B cell (primary cell): ENCODE results near the gene ATP9B. TPM values are rescaled to one million over a fixed set of nuclear protein-coding genes. Genes with fewer than 3 reads are reported as not detected.

Experiments
- ATAC-seq: fragments of 200-7000 bp; cut with Tn5 transposase; one replicate; pipeline ENCODE4 v1.10.0; 2021; ENCODE audit warnings: low read depth, mild to moderate bottlenecking, moderate number of reproducible peaks, moderate library complexity
- CTCF ChIA-PET: fragments of 350-600 bp; sonication (Branson Sonifier 250); formaldehyde crosslinking; loops from one replicate; lab custom pipeline; 2021; ENCODE audit warnings: antibody characterized with exemption, inconsistent platforms; lab: Charles Lee
- POLR2A ChIA-PET: fragments of 350-600 bp; sonication (Branson Sonifier 250); formaldehyde crosslinking; loops from one replicate; lab custom pipeline; 2021; ENCODE audit warnings: antibody characterized with exemption; lab: Charles Lee
- DNase-seq: peaks from one replicate; pipeline ENCODE4 v3.0.0; 2013
- H2AFZ ChIP-seq: 2 replicates; pipeline ENCODE4 v1.6.1; 2012; ENCODE audit warnings: mild to moderate bottlenecking, low read depth, low read length; ENCODE audit not compliant: insufficient read depth, poor library complexity, severe bottlenecking
- H3K27ac ChIP-seq, 2 donors: 1 replicate in 1 of 2; 2 replicates in 1 of 2; pipeline ENCODE4 v1.5.1; 2012 to 2013; ENCODE audit warnings: low read length in 2 of 2, mild to moderate bottlenecking in 2 of 2, moderate library complexity in 1 of 2
- H3K27me3 ChIP-seq, 4 experiments: fragments of 200-600 bp in 1 of 4; sonication (generic) in 1 of 4; replicated peaks in 1 of 4; 1 replicate in 2 of 4; 2 replicates in 2 of 4; pipeline versions ENCODE4 v1.6.1 to v1.7.0; 2013 to 2016; ENCODE audit warnings: low read length in 3 of 4, mild to moderate bottlenecking in 2 of 4, mixed read lengths in 1 of 4, moderate library complexity in 1 of 4; ENCODE audit not compliant: insufficient read depth in 4 of 4, control insufficient read depth in 3 of 4; ENCODE audit errors: control extremely low read depth in 1 of 4
- H3K36me3 ChIP-seq, 2 experiments: replicated peaks in 1 of 2; 1 replicate in 1 of 2; 2 replicates in 1 of 2; pipeline versions ENCODE4 v1.6.1 to v1.7.1; 2013; ENCODE audit warnings: low read length in 1 of 2; ENCODE audit not compliant: insufficient read depth in 2 of 2, control insufficient read depth in 1 of 2; ENCODE audit errors: control extremely low read depth in 1 of 2, extremely low read depth in 1 of 2
- H3K4me1 ChIP-seq, 2 donors: fragments of 200-600 bp in 1 of 2; sonication (generic) in 1 of 2; 1 replicate in 1 of 2; 2 replicates in 1 of 2; pipeline versions ENCODE4 v1.5.1 to v1.6.1; 2013 to 2017; ENCODE audit warnings: low read length in 2 of 2; ENCODE audit not compliant: control insufficient read depth in 2 of 2, insufficient read depth in 2 of 2
- H3K4me2 ChIP-seq: replicated peaks from 2 replicates; pipeline ENCODE3; 2012; ENCODE audit warnings: mild to moderate bottlenecking, low read depth, low read length; ENCODE audit not compliant: poor library complexity, severe bottlenecking
- H3K4me3 ChIP-seq, 5 experiments: fragments of 200-600 bp in 1 of 5; sonication (generic) in 1 of 5; 1 replicate in 3 of 5; 2 replicates in 2 of 5; pipeline versions ENCODE4 v1.5.1 to v1.7.0; 2011 to 2016; ENCODE audit warnings: low read length in 4 of 5, mild to moderate bottlenecking in 4 of 5, low read depth in 2 of 5, control low read depth in 1 of 5, moderate library complexity in 1 of 5; ENCODE audit not compliant: insufficient read depth in 1 of 5; ENCODE audit errors: control extremely low read depth in 1 of 5, extremely low read depth in 1 of 5
- H3K79me2 ChIP-seq: fragments of 200-600 bp; sonication (generic); one replicate; pipeline ENCODE4 v1.6.0; 2016; ENCODE audit warnings: low read length; ENCODE audit not compliant: control insufficient read depth, insufficient read depth
- H3K9ac ChIP-seq: fragments of 200-600 bp; sonication (generic); 2 replicates; pipeline ENCODE4 v1.6.1; 2017; ENCODE audit warnings: mild to moderate bottlenecking, low read length, moderate library complexity
- H3K9me3 ChIP-seq, 3 donors: one replicate each; pipeline versions ENCODE4 v1.6.1 to v1.7.1; 2013; ENCODE audit warnings: low read length in 2 of 3; ENCODE audit not compliant: control insufficient read depth in 2 of 3, insufficient read depth in 1 of 3; ENCODE audit errors: control extremely low read depth in 1 of 3
- H4K20me1 ChIP-seq: 2 replicates; pipeline ENCODE4 v1.6.0; 2012; ENCODE audit warnings: mild to moderate bottlenecking, low read length; ENCODE audit not compliant: insufficient read depth, control insufficient read depth, poor library complexity, severe bottlenecking
- H3K27ac Mint-ChIP-seq: one replicate; pipeline ENCODE4 v1.8.0; 2021; ENCODE audit warnings: mixed read lengths
- H3K27me3 Mint-ChIP-seq: one replicate; pipeline ENCODE4 v1.8.0; 2021; ENCODE audit warnings: mixed read lengths
- H3K4me1 Mint-ChIP-seq: one replicate; pipeline ENCODE4 v1.8.0; 2021; ENCODE audit warnings: mixed read lengths
- H3K4me3 Mint-ChIP-seq: one replicate; pipeline ENCODE4 v1.8.0; 2021; ENCODE audit warnings: mixed read lengths
- H3K9me3 Mint-ChIP-seq: one replicate; pipeline ENCODE4 v1.8.0; 2022; ENCODE audit warnings: mixed read lengths; ENCODE audit not compliant: insufficient read depth
- CTCF ChIP-seq: fragments of 200-600 bp; IDR thresholded peaks from one replicate; pipeline ENCODE4 v1.8.0; 2022; ENCODE audit warnings: antibody characterized with exemption, mild to moderate bottlenecking
- EZH2 ChIP-seq: IDR thresholded peaks from 2 replicates; pipeline ENCODE4 v1.6.1; 2012; ENCODE audit warnings: borderline replicate concordance, low read depth, mild to moderate bottlenecking, moderate library complexity, low read length; ENCODE audit not compliant: insufficient read depth, poor library complexity, severe bottlenecking
- WGBS: methylation state at CpG from one replicate; pipeline ENCODE4 v1.1.5; 2013; ENCODE audit warnings: missing lambda C conversion rate; ENCODE audit not compliant: insufficient coverage; 5-methylcytosine and 5-hydroxymethylcytosine counted together
- intact Hi-C: fragments of 100-400 bp; cut with micrococcal nuclease; formaldehyde crosslinking; loops from one replicate; pipeline ENCODE4 v1.10.0; 2022
- polyA plus RNA-seq: library from polyadenylated mRNA; depleted of rRNA; stranded (reverse); fragments of >200 nt; gene quantifications from 2 replicates; pipeline ENCODE4 v1.2.3, GENCODE V29; 2012
- total RNA-seq, 2 donors: library from RNA; stranded (reverse); fragments of 120-200 nt in 1 of 2; gene quantifications; 1 replicate in 1 of 2; 2 replicates in 1 of 2; pipeline versions ENCODE4 v1.2.3 to v1.2.4, GENCODE V29; 2013 to 2022

Gene ATP9B
- total and polyA plus RNA-seq, 2 donors (not counting 1 experiment from before 2014, with no cell fraction given): 34.3 to 71.7 TPM

GRCh38 chr18:79164706-79165105, 95.5 kb downstream of the ATP9B start:
- CTCF ChIA-PET: no interaction called here
- Histone ChIP-seq H3K36me3 (peaks cover 0 to 29% of the 10 kb centered on the region in 2 experiments), H3K9me3 (no peaks in the 10 kb centered on the region), H3K4me2 (no peak overlapping the region), H4K20me1 (no peaks in the 10 kb centered on the region), H3K27me3 (no peaks in the 10 kb centered on the region), H3K79me2 (no peaks in the 10 kb centered on the region), H3K4me3 (no peak overlapping the region), H3K9ac (no peak overlapping the region), H2AFZ (no peak overlapping the region), H3K27ac (no peak overlapping the region), H3K4me1 (no peaks in the 10 kb centered on the region)
- POLR2A ChIA-PET: no interaction called here
- Mint-ChIP-seq H3K27me3 (no peaks in the 10 kb centered on the region), H3K27ac (no peak overlapping the region), H3K9me3 (no peaks in the 10 kb centered on the region), H3K4me1 (no peaks in the 10 kb centered on the region), H3K4me3 (no peak overlapping the region)
- ATAC-seq: no peak
- TF ChIP-seq CTCF (no peak), EZH2 (no peak)
- intact Hi-C loops: no loop called here
- no peak for DNase-seq
- WGBS: no CpG with 5 or more reads among the region's 1 CpG

GRCh38 chr18:79166702-79167101, 97.5 kb downstream of the ATP9B start:
- Histone ChIP-seq H4K20me1 (no peaks in the 10 kb centered on the region), H2AFZ (no peak overlapping the region), H3K36me3 (peaks cover 0 to 23% of the 10 kb centered on the region in 2 experiments), H3K4me1 (no peaks in the 10 kb centered on the region), H3K27me3 (no peaks in the 10 kb centered on the region), H3K79me2 (no peaks in the 10 kb centered on the region), H3K27ac (no peak overlapping the region), H3K9me3 (no peaks in the 10 kb centered on the region), H3K4me2 (no peak overlapping the region), H3K9ac (no peak overlapping the region), H3K4me3 (no peak overlapping the region)
- CTCF ChIA-PET: no interaction called here
- no peaks in the 10 kb centered on the region for H3K9me3 Mint-ChIP-seq
- WGBS: 96% methylated on average over 13 of the region's 13 CpGs
- intact Hi-C loops: no loop called here
- no peak overlapping the region for H3K4me3 Mint-ChIP-seq
- no peaks in the 10 kb centered on the region for H3K27me3 Mint-ChIP-seq
- TF ChIP-seq EZH2 (no peak), CTCF (no peak)
- H3K4me1 Mint-ChIP-seq: no peaks in the 10 kb centered on the region
- POLR2A ChIA-PET: no interaction called here
- no peak for DNase-seq
- no peak for ATAC-seq
- H3K27ac Mint-ChIP-seq: no peak overlapping the region
